C4-2B (cell line): ENCODE data around the gene ITIH5.

Experiments used
- CTCF ChIP-seq: fragments of 450-650 bp; conservative IDR thresholded peaks from 2 replicates; pipeline ENCODE4 v1.5.1; 2017; ENCODE audit warnings: mild to moderate bottlenecking
- ZFX ChIP-seq: fragments of 450-650 bp; IDR thresholded peaks from 2 replicates; pipeline ENCODE4 v1.6.1; 2017

DNA sequence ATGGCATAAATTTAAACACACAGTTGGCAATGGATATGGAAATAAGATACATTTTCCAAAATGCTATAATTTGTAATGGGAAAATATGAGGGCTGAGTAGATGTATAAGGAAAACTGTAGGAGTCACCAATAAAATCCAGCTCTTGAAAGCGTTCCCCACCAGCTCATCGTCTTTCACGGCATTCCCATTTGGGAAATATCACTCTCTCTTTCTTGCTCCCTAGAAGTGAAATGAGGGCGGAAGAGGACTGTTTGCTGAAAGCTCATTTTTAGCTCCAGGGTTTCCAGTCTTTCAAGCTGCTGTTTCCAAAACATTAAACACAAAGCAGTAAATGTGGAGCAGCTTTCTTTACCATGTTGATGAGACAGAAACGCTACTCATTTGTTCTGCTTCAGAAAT, 151.3 kb downstream of the ITIH5 start:
- no peak for TF ChIP-seq CTCF
- no peak for TF ChIP-seq ZFX
